H1 (cell line): Measurements from ENCODE around the gene MAN1C1. TPM values are rescaled to one million over a fixed set of nuclear protein-coding genes. Genes with fewer than 3 reads are reported as not detected.

Experiments used
- CTCF ChIA-PET: fragments of 300-600 bp; sonication (Branson Sonifier 250); formaldehyde crosslinking; loops from one replicate; lab custom pipeline; 2021; ENCODE audit not compliant: partially characterized antibody; lab: Charles Lee
- POLR2A ChIA-PET: fragments of 300-600 bp; sonication (Branson Sonifier 250); formaldehyde crosslinking; loops from one replicate; lab custom pipeline; 2021; ENCODE audit warnings: inconsistent platforms; ENCODE audit not compliant: partially characterized antibody; lab: Charles Lee
- DNase-seq, 2 experiments: peaks; one replicate each; pipeline versions ENCODE4 v3.0.0 to v3.0.0-alpha.2; 2010 to 2022; ENCODE audit warnings: low spot score in 2 of 2, low read depth in 1 of 2, mixed read lengths in 1 of 2
- FAIRE-seq: peaks from 2 replicates; lab custom pipeline; 2011; peaks lifted over from hg19 to GRCh38; lab: Jason Lieb, UNC
- H2AFZ ChIP-seq: 2 replicates; pipeline ENCODE4 v1.8.1; 2012; ENCODE audit warnings: low read length, inconsistent platforms
- H2AK5ac ChIP-seq: 2 replicates; pipeline ENCODE4 v1.6.1; 2013; ENCODE audit warnings: low read depth, low read length
- H2BK120ac ChIP-seq: replicated peaks from 2 replicates; pipeline ENCODE3; 2013; ENCODE audit warnings: low read depth, low read length, inconsistent platforms
- H2BK12ac ChIP-seq: 2 replicates; pipeline ENCODE4 v1.6.1; 2013; ENCODE audit warnings: low read depth, low read length
- H2BK15ac ChIP-seq: 2 replicates; pipeline ENCODE4 v1.6.1; 2013; ENCODE audit warnings: low read length
- H2BK20ac ChIP-seq: 2 replicates; pipeline ENCODE4 v1.6.1; 2013; ENCODE audit warnings: low read length
- H2BK5ac ChIP-seq: 2 replicates; pipeline ENCODE4 v1.6.1; 2013; ENCODE audit warnings: low read depth, low read length
- H3K14ac ChIP-seq: 2 replicates; pipeline ENCODE4 v1.6.1; 2013; ENCODE audit warnings: inconsistent platforms; ENCODE audit not compliant: insufficient read length
- H3K18ac ChIP-seq: 2 replicates; pipeline ENCODE4 v1.6.1; 2013; ENCODE audit warnings: low read length; ENCODE audit errors: extremely low read depth
- H3K23ac ChIP-seq: 2 replicates; pipeline ENCODE4 v1.6.1; 2013; ENCODE audit warnings: inconsistent platforms; ENCODE audit not compliant: insufficient read length
- H3K23me2 ChIP-seq: 2 replicates; pipeline ENCODE4 v1.6.1; 2013; ENCODE audit warnings: low read depth, low read length
- H3K27ac ChIP-seq: 2 replicates; pipeline ENCODE4 v1.6.1; 2011; ENCODE audit warnings: low read depth, low read length, inconsistent platforms
- H3K27me3 ChIP-seq, 4 experiments: replicated peaks in 1 of 4; 1 replicate in 1 of 4; 2 replicates in 3 of 4; pipeline versions ENCODE4 v1.6.1 to v1.8.1; 2011 to 2013; ENCODE audit warnings: low read length in 3 of 4, mild to moderate bottlenecking in 3 of 4, inconsistent platforms in 2 of 4, mixed read lengths in 2 of 4, moderate library complexity in 1 of 4; ENCODE audit not compliant: control insufficient read depth in 3 of 4, insufficient read depth in 3 of 4; ENCODE audit errors: extremely low read depth in 1 of 4
- H3K36me3 ChIP-seq, 4 experiments: 2 replicates each; pipeline versions ENCODE4 v1.6.1 to v1.8.1; 2011 to 2013; ENCODE audit warnings: mild to moderate bottlenecking in 4 of 4, low read length in 3 of 4, moderate library complexity in 2 of 4, control low read depth in 1 of 4, inconsistent platforms in 1 of 4; ENCODE audit not compliant: insufficient read depth in 4 of 4, control insufficient read depth in 2 of 4
- H3K4ac ChIP-seq: replicated peaks from 2 replicates; pipeline ENCODE3; 2013; ENCODE audit warnings: low read length, low read depth, mixed read lengths, inconsistent platforms; ENCODE audit not compliant: insufficient read length
- H3K4me1 ChIP-seq, 4 experiments: replicated peaks in 1 of 4; 1 replicate in 1 of 4; 2 replicates in 3 of 4; pipeline versions ENCODE4 v1.6.1 to v1.8.1; 2011 to 2013; ENCODE audit warnings: low read length in 3 of 4, inconsistent platforms in 2 of 4, mixed read lengths in 1 of 4; ENCODE audit not compliant: insufficient read depth in 4 of 4, control insufficient read depth in 3 of 4
- H3K4me2 ChIP-seq, 2 experiments: 2 replicates each; pipeline versions ENCODE4 v1.6.1 to v1.8.1; 2011 to 2013; ENCODE audit warnings: low read depth in 2 of 2, low read length in 2 of 2, control low read depth in 1 of 2, inconsistent platforms in 1 of 2, mild to moderate bottlenecking in 1 of 2; ENCODE audit not compliant: insufficient read depth in 1 of 2
- H3K4me3 ChIP-seq, 4 experiments: fragments of 200-600, 300-600 bp in 1 of 4; sonication (generic), shearing (Covaris generic), sonication (Bioruptor Twin) in 1 of 4; 2 replicates each; pipeline versions ENCODE4 v1.5.1 to v1.8.1; 2011 to 2016; ENCODE audit warnings: low read length in 4 of 4, low read depth in 3 of 4, control low read depth in 2 of 4, inconsistent platforms in 2 of 4, mild to moderate bottlenecking in 2 of 4, mixed read lengths in 1 of 4, moderate library complexity in 1 of 4; ENCODE audit not compliant: insufficient read depth in 2 of 4; ENCODE audit errors: extremely low read depth in 1 of 4
- H3K56ac ChIP-seq: replicated peaks from 2 replicates; pipeline ENCODE3; 2013; ENCODE audit warnings: low read depth, mild to moderate bottlenecking, mixed read lengths, low read length, inconsistent platforms; ENCODE audit not compliant: insufficient read length
- H3K79me1 ChIP-seq: 2 replicates; pipeline ENCODE4 v1.6.1; 2013; ENCODE audit warnings: low read depth, low read length, control low read depth
- H3K79me2 ChIP-seq, 2 experiments: 2 replicates each; pipeline versions ENCODE4 v1.6.1 to v1.8.1; 2012 to 2013; ENCODE audit warnings: low read length in 2 of 2, mild to moderate bottlenecking in 2 of 2, inconsistent platforms in 1 of 2; ENCODE audit not compliant: insufficient read depth in 2 of 2, control insufficient read depth in 1 of 2
- H3K9ac ChIP-seq, 4 experiments: replicated peaks in 1 of 4; 1 replicate in 1 of 4; 2 replicates in 3 of 4; pipeline versions ENCODE4 v1.6.1 to v1.8.1; 2011 to 2013; ENCODE audit warnings: low read depth in 3 of 4, low read length in 3 of 4, control low read depth in 2 of 4, mild to moderate bottlenecking in 2 of 4, moderate library complexity in 2 of 4, inconsistent platforms in 1 of 4; ENCODE audit errors: extremely low read depth in 1 of 4
- H3K9me3 ChIP-seq, 2 experiments: 2 replicates each; pipeline versions ENCODE4 v1.6.1 to v1.8.1; 2012 to 2013; ENCODE audit warnings: mild to moderate bottlenecking in 2 of 2, moderate library complexity in 2 of 2, control low read depth in 1 of 2, inconsistent platforms in 1 of 2, low read depth in 1 of 2, low read length in 1 of 2, mixed read lengths in 1 of 2; ENCODE audit not compliant: insufficient read depth in 2 of 2
- H4K20me1 ChIP-seq, 2 experiments: replicated peaks in 1 of 2; 2 replicates each; pipeline versions ENCODE3 to v1.8.1; 2011 to 2013; ENCODE audit warnings: inconsistent platforms in 2 of 2, low read length in 2 of 2, mild to moderate bottlenecking in 1 of 2; ENCODE audit not compliant: insufficient read depth in 2 of 2, control insufficient read depth in 1 of 2
- H4K5ac ChIP-seq: 2 replicates; pipeline ENCODE4 v1.6.1; 2013; ENCODE audit warnings: low read length, low read depth, mixed read lengths, inconsistent platforms; ENCODE audit not compliant: insufficient read length
- H4K8ac ChIP-seq: 2 replicates; pipeline ENCODE4 v1.8.0; 2013; ENCODE audit warnings: mild to moderate bottlenecking, moderate library complexity, low read length, inconsistent platforms; ENCODE audit not compliant: insufficient read depth; ENCODE audit errors: extremely low read depth
- H4K91ac ChIP-seq: replicated peaks from 2 replicates; pipeline ENCODE3; 2013; ENCODE audit warnings: low read length, mixed read lengths, inconsistent platforms; ENCODE audit not compliant: insufficient read length
- CEBPB ChIP-seq: IDR thresholded peaks from 2 replicates; pipeline ENCODE4 v1.6.1; 2012; ENCODE audit warnings: low read depth, low read length
- GTF2F1 ChIP-seq: IDR thresholded peaks from 2 replicates; pipeline ENCODE4 v1.6.1; 2012; ENCODE audit warnings: low read depth, low read length, improper control_type of control experiment, borderline replicate concordance
- JUN ChIP-seq: IDR thresholded peaks from 2 replicates; pipeline ENCODE4 v1.6.1; 2011; ENCODE audit warnings: low read depth, mild to moderate bottlenecking, improper control_type of control experiment, low read length
- NANOG ChIP-seq: IDR thresholded peaks from 2 replicates; pipeline ENCODE4 v1.6.1; 2011; ENCODE audit warnings: low read length, low read depth, mild to moderate bottlenecking, inconsistent platforms; ENCODE audit not compliant: insufficient read depth, poor library complexity, severe bottlenecking
- POLR2A ChIP-seq, 2 experiments: IDR thresholded peaks; 1 replicate in 1 of 2; 2 replicates in 1 of 2; pipeline ENCODE4 v1.6.1; 2011; ENCODE audit warnings: low read depth in 2 of 2, low read length in 2 of 2, mild to moderate bottlenecking in 2 of 2; ENCODE audit errors: control extremely low read depth in 1 of 2
- RXRA ChIP-seq: IDR thresholded peaks from 2 replicates; pipeline ENCODE4 v1.6.1; 2011; ENCODE audit warnings: low read depth, mild to moderate bottlenecking, low read length, moderate library complexity; ENCODE audit not compliant: insufficient read depth
- SUZ12 ChIP-seq: fragments of 200-600 bp; sonication (generic); IDR thresholded peaks from 2 replicates; pipeline ENCODE4 v1.6.1; 2012; ENCODE audit warnings: mild to moderate bottlenecking, inconsistent platforms, low read length, moderate library complexity, mixed read lengths
- TAF7 ChIP-seq: optimal IDR thresholded peaks from 2 replicates; pipeline ENCODE3; 2011; ENCODE audit warnings: low read depth, mild to moderate bottlenecking, inconsistent platforms, low read length, moderate library complexity, borderline replicate concordance
- WGBS, 2 experiments: shearing (Covaris generic) in 1 of 2; methylation state at CpG; one replicate each; pipeline versions ENCODE4 v1.1.6 to v1.1.7; 2013 to 2015; ENCODE audit warnings: low lambda C conversion rate in 2 of 2, mixed read lengths in 2 of 2, inconsistent platforms in 1 of 2, low coverage in 1 of 2, missing lambda C conversion rate in 1 of 2; ENCODE audit not compliant: insufficient replicate concordance in 2 of 2, insufficient coverage in 1 of 2, insufficient read length in 1 of 2; ENCODE audit errors: extremely low coverage in 1 of 2, missing lambda C conversion rate in 1 of 2; 5-methylcytosine and 5-hydroxymethylcytosine counted together
- polyA plus RNA-seq, 7 experiments: library from polyadenylated mRNA; depleted of rRNA in 3 of 7; stranded (reverse) in 5 of 7; unstranded in 2 of 7; fragments of >200 nt in 5 of 7; fragments of 200-250 nt in 2 of 7; gene quantifications; 1 replicate in 5 of 7; 2 replicates in 1 of 7; 4 replicates in 1 of 7; pipeline versions ENCODE4 v1.2.1 to v1.2.3, GENCODE V29; 2011 to 2013; ENCODE audit warnings: missing spikeins in 2 of 7, mixed read lengths in 2 of 7
- total RNA-seq: library from RNA; stranded (reverse); fragmentation: NEBNext Ultra II Directional; extraction: Animal tissue kit (Norgen Biotek cat#: 25700); gene quantifications from 2 replicates; pipeline ENCODE4 v1.2.1, GENCODE V29; 2021

MAN1C1 gene
- total and polyA plus RNA-seq, 2 of the 8 experiments (the other 6 are each of a cell fraction or from before 2014, with no cell fraction given): 7.8 to 15.2 TPM

- Histone ChIP-seq H2BK15ac (no peak overlapping the region; the same call in 1 of the 2 replicates), H3K4ac (no peak overlapping the region), H3K4me2 (no peak overlapping the region), H3K23me2 (no peaks in the 10 kb centered on the region), H4K8ac (peak overlapping the region; percentile 53), H3K4me3 (no peak overlapping the region), H2BK12ac (peak overlapping the region; percentile 70; the same call in 1 of the 2 replicates), H3K14ac (no peak overlapping the region), H3K79me1 (no peaks in the 10 kb centered on the region), H2BK20ac (no peak overlapping the region), H4K5ac (no peak overlapping the region), H3K4me1 (peaks cover 0 to 37% (median 19%) of the 10 kb centered on the region in 4 experiments; a peak in 6 of 7 replicates), H4K91ac (no peak overlapping the region), H2BK5ac (0 out of 2 replicates have a peak overlapping the region, but pooled peaks have one; percentile 62), H2AFZ (no peak overlapping the region), H3K18ac (no peak overlapping the region; the same call in 1 of the 2 replicates), H3K56ac (no peak overlapping the region), H3K9me3 (no peaks in the 10 kb centered on the region), H3K27me3 (no peaks in the 10 kb centered on the region), H3K79me2 (no peaks in the 10 kb centered on the region), H2AK5ac (0 out of 2 replicates have a peak overlapping the region, but pooled peaks have one; percentile 33), H2BK120ac (no peak overlapping the region), H4K20me1 (peaks cover 0 to 2% of the 10 kb centered on the region in 2 experiments), H3K27ac (no peak overlapping the region), H3K36me3 (no peaks in the 10 kb centered on the region), H3K23ac (no peak overlapping the region), H3K9ac (no peak overlapping the region)
- POLR2A ChIA-PET: interaction anchor here (0.8 to 2.0 kb wide), 5 partner anchors 9 to 227 kb away, joined by 3 to 6 read pairs (median 4); partner anchors contain the start of gene LDLRAP1
- FAIRE-seq (no peak), DNase-seq (no peak)
- WGBS, 2 experiments: 93% methylated on average over 6 of the region's 6 CpGs; no CpG with 5 or more reads in 1 of the 2 experiments
- TF ChIP-seq CEBPB: no peak
- TF ChIP-seq NANOG: no peak
- no peak for TF ChIP-seq POLR2A (IDR thresholded peaks at IDR 0.05; ENCODE audit: control extremely low read depth in 1 of 2, low read depth in 2 of 2, low read length in 2 of 2)
- no peak for TF ChIP-seq TAF7
- TF ChIP-seq JUN: no peak
- TF ChIP-seq RXRA: no peak
- no peak for TF ChIP-seq GTF2F1
- TF ChIP-seq SUZ12: no peak
- CTCF ChIA-PET: interaction anchor here (0.5 to 5.5 kb wide), 29 partner anchors 7 to 239 kb away, joined by 3 to 92 read pairs (median 8); partner anchors contain the start of genes LDLRAP1 and SELENON
These were observed 45.0 kb upstream of the MAN1C1 start for GRCh38 chr1:25571522-25571970.
